Measurements from ENCODE around the gene PIP5K1B.

GRCh38 chr9:68897577-68898145 is 192.6 kb downstream of the PIP5K1B start:
- TF ChIP-seq CTCF (conservative IDR thresholded peaks at IDR 0.05; ENCODE audit: low read depth, low read length) (no peak), EZH2 (IDR thresholded peaks at IDR 0.05; ENCODE audit: low read length, unreplicated experiment) (no peak), EZH2phosphoT487 (IDR thresholded peaks at IDR 0.05; ENCODE audit: borderline replicate concordance, low read length) (no peak)

Measured in PC-3 (cell line).